Esophagus squamous epithelium (tissue), 5 donors: ENCODE measurements around the gene FLVCR1. TPM values are rescaled to one million over a fixed set of nuclear protein-coding genes. Genes with fewer than 3 reads are reported as not detected.

Experiments
- DNase-seq: peaks from one replicate; lab custom pipeline; 2025; lab: John Stamatoyannopoulos, UW
- H3K27ac ChIP-seq, 4 donors: fragments of 200-600 bp; sonication (generic); one replicate each; pipeline ENCODE4 v1.5.1; 2016 to 2019; ENCODE audit warnings: mild to moderate bottlenecking in 1 of 4
- H3K27me3 ChIP-seq, 4 donors: fragments of 200-600 bp; sonication (generic); 1 replicate in 3 of 4; 2 replicates in 1 of 4; pipeline versions ENCODE4 v1.5.1 to v1.6.0; 2017 to 2021; ENCODE audit warnings: antibody characterized with exemption in 1 of 4
- H3K36me3 ChIP-seq, 3 donors: fragments of 200-600 bp; sonication (generic); one replicate each; pipeline ENCODE4 v1.5.1; 2016 to 2019
- H3K4me1 ChIP-seq, 3 donors: fragments of 200-600 bp; sonication (generic); one replicate each; pipeline ENCODE4 v1.5.1; 2017 to 2019
- H3K4me3 ChIP-seq, 4 donors: fragments of 200-600 bp; sonication (generic); 1 replicate in 3 of 4; 2 replicates in 1 of 4; pipeline ENCODE4 v1.5.1; 2016 to 2019; ENCODE audit warnings: mild to moderate bottlenecking in 2 of 4, moderate library complexity in 1 of 4
- H3K9me3 ChIP-seq, 3 donors: fragments of 200-600 bp; sonication (generic); one replicate each; pipeline ENCODE4 v1.5.1; 2016 to 2019
- CTCF ChIP-seq, 6 experiments: fragments of 450-650 bp in 4 of 6; fragments of 200-600 bp in 2 of 6; sonication (generic) in 2 of 6; IDR thresholded peaks; one replicate each; pipeline ENCODE4 v1.5.1; 2016 to 2019; ENCODE audit warnings: antibody characterized with exemption in 6 of 6, mild to moderate bottlenecking in 4 of 6, moderate library complexity in 4 of 6
- POLR2A ChIP-seq, 4 donors: fragments of 450-650 bp; IDR thresholded peaks; one replicate each; pipeline ENCODE4 v1.6.1; 2017; ENCODE audit warnings: antibody characterized with exemption in 4 of 4, mild to moderate bottlenecking in 4 of 4, moderate library complexity in 3 of 4
- WGBS, 2 donors: methylation state at CpG; one replicate each; pipeline ENCODE4 v1.1.5; 2018; 5-methylcytosine and 5-hydroxymethylcytosine counted together
- intact Hi-C: fragments of 100-400 bp; cut with DNase I; formaldehyde crosslinking; loops from one replicate; pipeline ENCODE4 v1.15.0; 2022
- total RNA-seq, 4 donors: library from RNA; depleted of rRNA; stranded (reverse); fragments of >200 nt; gene quantifications; one replicate each; pipeline ENCODE4 v1.1.0, GENCODE V29; 2016
- donor health status: DM: yes; HTN: yes; CAD: no.

The FLVCR1 gene
- total RNA-seq, 4 donors from 2014 or later: 2.4 to 8.0 (median 4.3) TPM

- TF ChIP-seq CTCF (IDR thresholded peaks at IDR 0.05): no peak
- no peak for TF ChIP-seq POLR2A (IDR thresholded peaks at IDR 0.05)
- Histone ChIP-seq H3K4me3 (no peak overlapping the region), H3K27ac (no peak overlapping the region), H3K4me1 (peaks cover 0 to 11% (median 0%) of the 10 kb centered on the region in 3 donors), H3K9me3 (no peaks in the 10 kb centered on the region), H3K36me3 (no peaks in the 10 kb centered on the region), H3K27me3 (peaks cover 0 to 7% (median 0%) of the 10 kb centered on the region in 4 donors)
- intact Hi-C loops: no loop called here
- no peak for DNase-seq
- WGBS, 2 donors: 71 to 72% methylated on average over 3 to 7 of the region's 7 CpGs
Observed at GRCh38 chr1:212920246-212920645, 62.2 kb downstream of the FLVCR1 start.

- peak in 2 of 6 experiments; percentile 22 to 34 for TF ChIP-seq CTCF (IDR thresholded peaks at IDR 0.05)
- no peak for TF ChIP-seq POLR2A (IDR thresholded peaks at IDR 0.05)
- Histone ChIP-seq H3K4me1 (peaks cover 0 to 11% (median 0%) of the 10 kb centered on the region in 3 donors), H3K9me3 (no peaks in the 10 kb centered on the region), H3K27me3 (peaks cover 0 to 4% (median 0%) of the 10 kb centered on the region in 4 donors), H3K27ac (no peak overlapping the region), H3K36me3 (no peaks in the 10 kb centered on the region), H3K4me3 (no peak overlapping the region)
- DNase-seq: no peak
- intact Hi-C loops: no loop called here
- 73 to 76% methylated on average over 3 to 6 of the region's 6 CpGs for WGBS, 2 donors
Observed at GRCh38 chr1:212920896-212921295, 62.8 kb downstream of the FLVCR1 start.

- Histone ChIP-seq H3K36me3 (no peaks in the 10 kb centered on the region), H3K27me3 (peaks cover 0 to 4% (median 0%) of the 10 kb centered on the region in 4 donors), H3K4me3 (no peak overlapping the region), H3K27ac (no peak overlapping the region), H3K9me3 (no peaks in the 10 kb centered on the region), H3K4me1 (peaks cover 0 to 1% (median 0%) of the 10 kb centered on the region in 3 donors)
- DNase-seq: no peak
- no peak for TF ChIP-seq CTCF (IDR thresholded peaks at IDR 0.05)
- TF ChIP-seq POLR2A (IDR thresholded peaks at IDR 0.05): no peak
- 49 to 86% methylated on average over 1 to 5 of the region's 5 CpGs for WGBS, 2 donors
- intact Hi-C loops: no loop called here
Observed at GRCh38 chr1:212922016-212922415, 63.9 kb downstream of the FLVCR1 start.

GRCh38 chr1:212926372-212926771 is 68.3 kb downstream of the FLVCR1 start:
- H3K36me3 ChIP-seq: no peaks in the 10 kb centered on the region
- intact Hi-C loops: no loop called here
- H3K27me3 ChIP-seq: no peaks in the 10 kb centered on the region
- no peak for DNase-seq
- H3K9me3 ChIP-seq: no peaks in the 10 kb centered on the region
- peaks cover 0 to 12% (median 0%) of the 10 kb centered on the region in 3 donors for H3K4me1 ChIP-seq
- H3K4me3 ChIP-seq: no peak overlapping the region
- WGBS, 2 donors: 72 to 88% methylated on average over 5 to 6 of the region's 6 CpGs
- TF ChIP-seq CTCF (IDR thresholded peaks at IDR 0.05) (no peak), POLR2A (IDR thresholded peaks at IDR 0.05) (no peak)
- no peak overlapping the region for H3K27ac ChIP-seq

GRCh38 chr1:212928323-212929291 is 70.5 kb downstream of the FLVCR1 start:
- Histone ChIP-seq H3K27ac (peak overlapping the region in 3 of 4 donors; percentile 42 to 73 (median 62)), H3K27me3 (no peaks in the 10 kb centered on the region), H3K4me3 (no peak overlapping the region), H3K4me1 (peaks cover 0 to 12% (median 0%) of the 10 kb centered on the region in 3 donors), H3K9me3 (no peaks in the 10 kb centered on the region), H3K36me3 (no peaks in the 10 kb centered on the region)
- intact Hi-C loops: no loop called here
- TF ChIP-seq CTCF (IDR thresholded peaks at IDR 0.05) (no peak), POLR2A (IDR thresholded peaks at IDR 0.05) (no peak)
- DNase-seq: no peak
- 53 to 56% methylated on average over 7 to 10 of the region's 10 CpGs for WGBS, 2 donors
